ENCODE measurements around the gene VPS13D. TPM values are rescaled to one million over a fixed set of nuclear protein-coding genes. Genes with fewer than 3 reads are reported as not detected.

The VPS13D gene
- total RNA-seq, 1 experiment from 2014 or later, result 20.2 TPM

- H4K8ac ChIP-seq (replicated peaks; ENCODE audit: insufficient read length, low read depth, low read length), result no peak overlapping the region
- WGBS (ENCODE audit: extremely low coverage, insufficient read length, low lambda C conversion rate), result no CpG with 5 or more reads among the region's 2 CpGs
- no peak for DNase-seq
- no peak overlapping the region for H4K91ac ChIP-seq (ENCODE audit: insufficient read length, low read depth, low read length)
- H3K27me3 ChIP-seq (ENCODE audit: insufficient read depth, low read length), result no peaks in the 10 kb centered on the region
- H2BK5ac ChIP-seq (ENCODE audit: insufficient read length, low read length), result no peak overlapping the region
- H3K23me2 ChIP-seq (ENCODE audit: insufficient read length, low read depth, low read length, poor library complexity, severe bottlenecking), result no peaks in the 10 kb centered on the region
- no peak overlapping the region for H3K4me2 ChIP-seq (ENCODE audit: insufficient read depth, insufficient read length, low read length)
- no peaks in the 10 kb centered on the region for H3K27me3 Mint-ChIP-seq (ENCODE audit: low read depth)
- H3K4me1 ChIP-seq (ENCODE audit: insufficient read depth, low read length), result no peaks in the 10 kb centered on the region
- H3K9ac ChIP-seq (ENCODE audit: extremely low read depth, insufficient read length, low read length), result no peak overlapping the region
- peaks cover 8 to 60% (median 33%) of the 10 kb centered on the region in 3 experiments for H3K36me3 Mint-ChIP-seq (ENCODE audit: insufficient read depth in 1 of 3, low read depth in 3 of 3)
- no peak overlapping the region for H4K5ac ChIP-seq (ENCODE audit: insufficient read length, low read depth, low read length)
- H3K27ac ChIP-seq (ENCODE audit: insufficient read length, low read depth, low read length), result no peak overlapping the region
- no peak overlapping the region for H3K4me3 Mint-ChIP-seq
- H2BK15ac ChIP-seq (ENCODE audit: low read depth, low read length), result no peak overlapping the region
- H3T11ph ChIP-seq (ENCODE audit: low read length), result no peak overlapping the region
- no peak overlapping the region for H3K27ac Mint-ChIP-seq
- no peaks in the 10 kb centered on the region for H3K9me3 Mint-ChIP-seq
- no peak overlapping the region for H2BK20ac ChIP-seq (ENCODE audit: low read depth, low read length, poor library complexity, severe bottlenecking)
- no peak overlapping the region for H3K56ac ChIP-seq (ENCODE audit: insufficient read length, low read depth, low read length)
- TF ChIP-seq CTCF (conservative IDR thresholded peaks at IDR 0.05), result no peak
- H2BK120ac ChIP-seq (ENCODE audit: low read depth, low read length, poor library complexity, severe bottlenecking), result no peak overlapping the region
- no peaks in the 10 kb centered on the region for H4K20me1 ChIP-seq (ENCODE audit: control insufficient read depth, insufficient read depth, insufficient read length)
- H3K23ac ChIP-seq (ENCODE audit: insufficient read length, low read depth, low read length), result no peak overlapping the region
- no peaks in the 10 kb centered on the region for H3K79me2 ChIP-seq (ENCODE audit: insufficient read depth, low read length)
- no peak overlapping the region for H3K4ac ChIP-seq (ENCODE audit: low read depth, low read length)
- no peak overlapping the region for H2AK5ac ChIP-seq (ENCODE audit: insufficient read length, low read length)
- no peak overlapping the region for H3K18ac ChIP-seq (ENCODE audit: insufficient read length, low read depth, low read length)
- no peak overlapping the region for H3K14ac ChIP-seq (ENCODE audit: insufficient read depth, low read length)
- no peak overlapping the region for H2BK12ac ChIP-seq (ENCODE audit: insufficient read length, low read depth, low read length)
- H3K79me1 ChIP-seq (ENCODE audit: insufficient read depth, low read depth, low read length, poor library complexity, severe bottlenecking), result no peaks in the 10 kb centered on the region
- H2AFZ ChIP-seq (ENCODE audit: low read length), result no peak overlapping the region
- H3K4me1 Mint-ChIP-seq, result peaks cover 5 to 6% of the 10 kb centered on the region in 2 experiments; a peak in 3 of 4 replicates
- H3K9me3 ChIP-seq (ENCODE audit: control insufficient read depth, low read depth, low read length), result no peaks in the 10 kb centered on the region
Observed at GRCh38 chr1:12255913-12256312, 26.1 kb downstream of the VPS13D start.

Data from H9 (cell line).